K562 (cell line): Measurements from ENCODE around the gene RORC. TPM values are rescaled to one million over a fixed set of nuclear protein-coding genes. Genes with fewer than 3 reads are reported as not detected.
A peak's percentile ranks its signal among the peaks of the same experiment; 100 is the strongest.

Experiments
- ATAC-seq: fragments of 200-7000 bp; cut with Tn5 transposase; 3 replicates; pipeline ENCODE4 v1.9.1; 2020; ENCODE audit warnings: moderate library complexity
- BruUV-seq: library from RNA; stranded (reverse); fragments of 400-500 nt; replicated peaks from 2 replicates; lab custom pipeline; 2021; lab: Mats Ljungman, UMichigan
- CTCF ChIA-PET: fragments of 300-600 bp; formaldehyde crosslinking; extraction: SDS; loops from one replicate; lab custom pipeline; 2021; ENCODE audit warnings: low intra/inter-chr PET ratio; lab: Yijun Ruan, JAX
- POLR2A ChIA-PET: fragments of 300-600, 350-650 bp; sonication (Branson Sonifier 250); formaldehyde crosslinking; extraction: SDS; loops from one replicate; lab custom pipeline; 2021; ENCODE audit warnings: antibody characterized with exemption, inconsistent platforms; lab: Yijun Ruan, JAX
- DNase-seq, 4 experiments: peaks; one replicate each; pipeline versions ENCODE4 v3.0.0 to v3.0.0-alpha.2; 2011 to 2018; ENCODE audit warnings: low spot score in 3 of 4, mixed read lengths in 3 of 4; ENCODE audit errors: extremely low read depth in 1 of 4
- FAIRE-seq: peaks from 2 replicates; lab custom pipeline; 2011; peaks lifted over from hg19 to GRCh38; lab: Jason Lieb, UNC
- H2AFZ ChIP-seq: 2 replicates; pipeline ENCODE4 v1.6.0; 2011; ENCODE audit warnings: low read depth, low read length, control low read depth, inconsistent platforms
- H3K27ac ChIP-seq: fragments of 200-600 bp; 3 replicates; pipeline ENCODE4 v1.8.0; 2011; ENCODE audit warnings: low read depth, mild to moderate bottlenecking, control low read depth, inconsistent platforms, low read length, moderate library complexity, mixed read lengths; ENCODE audit errors: extremely low read depth
- H3K27me3 ChIP-seq, 2 experiments: fragments of 300-600 bp in 1 of 2; 2 replicates in 1 of 2; 3 replicates in 1 of 2; pipeline versions ENCODE4 v1.6.0 to v1.8.0; 2011; ENCODE audit warnings: inconsistent platforms in 2 of 2, low read length in 2 of 2, mild to moderate bottlenecking in 1 of 2, mixed read lengths in 1 of 2, moderate library complexity in 1 of 2; ENCODE audit not compliant: control insufficient read depth in 2 of 2, insufficient read depth in 2 of 2
- H3K36me3 ChIP-seq: fragments of 300-600 bp; 3 replicates; pipeline ENCODE4 v1.8.0; 2011; ENCODE audit warnings: mild to moderate bottlenecking, low read length, inconsistent platforms; ENCODE audit not compliant: control insufficient read depth, insufficient read depth
- H3K4me1 ChIP-seq, 2 experiments: fragments of 200-600 bp in 1 of 2; replicated peaks in 1 of 2; 2 replicates in 1 of 2; 3 replicates in 1 of 2; pipeline versions ENCODE4 v1.5.1 to v1.8.0; 2011; ENCODE audit warnings: inconsistent platforms in 2 of 2, low read length in 2 of 2, mild to moderate bottlenecking in 1 of 2, mixed read lengths in 1 of 2, moderate library complexity in 1 of 2; ENCODE audit not compliant: control insufficient read depth in 2 of 2, insufficient read depth in 2 of 2
- H3K4me2 ChIP-seq: 2 replicates; pipeline ENCODE4 v1.6.1; 2011; ENCODE audit warnings: low read length, control low read depth, inconsistent platforms, mixed read lengths; ENCODE audit not compliant: insufficient read depth
- H3K4me3 ChIP-seq: fragments of 200-600 bp; sonication (generic), shearing (Covaris generic); 2 replicates; pipeline ENCODE4 v1.5.1; 2016; ENCODE audit warnings: control low read depth, inconsistent platforms
- H3K79me2 ChIP-seq: fragments of 200-600 bp; 3 replicates; pipeline ENCODE4 v1.8.0; 2011; ENCODE audit warnings: low read length, inconsistent platforms; ENCODE audit not compliant: control insufficient read depth, insufficient read depth
- H3K9ac ChIP-seq, 2 experiments: 2 replicates each; pipeline versions ENCODE4 v1.6.0 to v1.6.1; 2011; ENCODE audit warnings: low read depth in 2 of 2, low read length in 2 of 2, control low read depth in 1 of 2, inconsistent platforms in 1 of 2, mild to moderate bottlenecking in 1 of 2, mixed read lengths in 1 of 2; ENCODE audit not compliant: insufficient read depth in 1 of 2
- H3K9me1 ChIP-seq: one replicate; pipeline ENCODE4 v1.6.0; 2011; ENCODE audit warnings: inconsistent platforms, mild to moderate bottlenecking, low read length, moderate library complexity; ENCODE audit not compliant: control insufficient read depth, insufficient read depth
- H3K9me3 ChIP-seq: replicated peaks from 2 replicates; pipeline ENCODE4 v1.5.1; 2011; ENCODE audit warnings: low read depth, low read length, inconsistent platforms; ENCODE audit not compliant: control insufficient read depth, insufficient read depth
- H4K20me1 ChIP-seq: replicated peaks from 2 replicates; pipeline ENCODE4 v1.6.1; 2011; ENCODE audit warnings: low read length, inconsistent platforms, mixed read lengths; ENCODE audit not compliant: control insufficient read depth, insufficient read depth
- BRD9 ChIP-seq: fragments of 450-650 bp; IDR thresholded peaks from 2 replicates; pipeline ENCODE4 v1.6.1; 2018; ENCODE audit warnings: low read depth; ENCODE audit not compliant: partially characterized antibody
- FOXK1 ChIP-seq: sonication (generic); formaldehyde crosslinking; IDR thresholded peaks from 2 replicates; pipeline ENCODE4 v1.8.0; 2022; ENCODE audit warnings: missing genetic modification reagents, mild to moderate bottlenecking, borderline replicate concordance
- NELFE ChIP-seq: IDR thresholded peaks from 2 replicates; pipeline ENCODE4 v1.6.1; 2011; ENCODE audit warnings: mild to moderate bottlenecking; ENCODE audit not compliant: insufficient read depth, insufficient read length
- POLR3G ChIP-seq: IDR thresholded peaks from 2 replicates; pipeline ENCODE4 v1.6.1; 2011; ENCODE audit not compliant: insufficient read length, insufficient replicate concordance; ENCODE audit errors: extremely low read depth
- RCOR1 ChIP-seq, 2 experiments: IDR thresholded peaks; 2 replicates each; pipeline ENCODE4 v1.6.1; 2012; ENCODE audit warnings: low read depth in 2 of 2, low read length in 2 of 2, borderline replicate concordance in 1 of 2, improper control_type of control experiment in 1 of 2
- ZNF431 ChIP-seq: sonication (generic); formaldehyde crosslinking; IDR thresholded peaks from 2 replicates; pipeline ENCODE4 v1.8.0; 2022; ENCODE audit warnings: mild to moderate bottlenecking, missing genetic modification reagents
- WGBS: fragments of 100-300 bp; shearing (Covaris generic); methylation state at CpG from one replicate; pipeline ENCODE4 v1.1.6; 2016; ENCODE audit warnings: low coverage, mixed read lengths; ENCODE audit not compliant: insufficient coverage; ENCODE audit errors: missing lambda C conversion rate; 5-methylcytosine and 5-hydroxymethylcytosine counted together
- in situ Hi-C: fragments of 300-500 bp; cut with MboI; formaldehyde crosslinking; loops from 4 replicates; pipeline ENCODE4 v1.15.0; 2018; ENCODE audit warnings: inconsistent platforms, mixed read lengths
- intact Hi-C: fragments of 100-400 bp; cut with micrococcal nuclease; formaldehyde crosslinking; loops from 2 replicates; pipeline ENCODE4 v1.14.2; 2022
- polyA plus RNA-seq, 8 experiments: library from polyadenylated mRNA; depleted of rRNA in 4 of 8; stranded (reverse) in 5 of 8; unstranded in 3 of 8; fragments of >200 nt; fragmentation: Nextera tagmentation in 2 of 8; fragmentation: Illumina TruSeq in 1 of 8; extraction: Ambion mirVana in 2 of 8; extraction: Trizol in 1 of 8; gene quantifications; 2 replicates each; pipeline versions ENCODE4 v1.2.1 to v1.2.3, GENCODE V29; 2011 to 2014; ENCODE audit warnings: inconsistent platforms in 1 of 8, missing spikeins in 1 of 8
- total RNA-seq, 7 experiments: library from RNA; depleted of rRNA in 6 of 7; stranded (reverse); fragments of >200 nt in 6 of 7; fragmentation: Illumina TruSeq in 2 of 7; extraction: Trizol in 2 of 7; gene quantifications; 2 replicates each; pipeline versions ENCODE4 v1.2.1 to v1.2.3, GENCODE V29; 2011 to 2021; ENCODE audit warnings: low replicate concordance in 1 of 7
- TF ChIP-seq, protein P1 (sequence below): fragments of 450-650 bp; IDR thresholded peaks from 2 replicates; pipeline ENCODE4 v1.6.1; 2016
- TF ChIP-seq, protein P2 (sequence below): sonication (generic); formaldehyde crosslinking; IDR thresholded peaks from 2 replicates; pipeline ENCODE4 v1.8.0; 2022; ENCODE audit warnings: mild to moderate bottlenecking, missing genetic modification reagents
- TF ChIP-seq, protein P3 (sequence below): fragments of 450-650 bp; formaldehyde crosslinking; IDR thresholded peaks from 2 replicates; pipeline ENCODE4 v1.4.0; 2020; ENCODE audit warnings: mild to moderate bottlenecking, moderate library complexity

Gene RORC
- total and polyA plus RNA-seq, 9 of the 15 experiments (the other 6 are each of a cell fraction or from before 2014, with no cell fraction given): not detected

DNA sequence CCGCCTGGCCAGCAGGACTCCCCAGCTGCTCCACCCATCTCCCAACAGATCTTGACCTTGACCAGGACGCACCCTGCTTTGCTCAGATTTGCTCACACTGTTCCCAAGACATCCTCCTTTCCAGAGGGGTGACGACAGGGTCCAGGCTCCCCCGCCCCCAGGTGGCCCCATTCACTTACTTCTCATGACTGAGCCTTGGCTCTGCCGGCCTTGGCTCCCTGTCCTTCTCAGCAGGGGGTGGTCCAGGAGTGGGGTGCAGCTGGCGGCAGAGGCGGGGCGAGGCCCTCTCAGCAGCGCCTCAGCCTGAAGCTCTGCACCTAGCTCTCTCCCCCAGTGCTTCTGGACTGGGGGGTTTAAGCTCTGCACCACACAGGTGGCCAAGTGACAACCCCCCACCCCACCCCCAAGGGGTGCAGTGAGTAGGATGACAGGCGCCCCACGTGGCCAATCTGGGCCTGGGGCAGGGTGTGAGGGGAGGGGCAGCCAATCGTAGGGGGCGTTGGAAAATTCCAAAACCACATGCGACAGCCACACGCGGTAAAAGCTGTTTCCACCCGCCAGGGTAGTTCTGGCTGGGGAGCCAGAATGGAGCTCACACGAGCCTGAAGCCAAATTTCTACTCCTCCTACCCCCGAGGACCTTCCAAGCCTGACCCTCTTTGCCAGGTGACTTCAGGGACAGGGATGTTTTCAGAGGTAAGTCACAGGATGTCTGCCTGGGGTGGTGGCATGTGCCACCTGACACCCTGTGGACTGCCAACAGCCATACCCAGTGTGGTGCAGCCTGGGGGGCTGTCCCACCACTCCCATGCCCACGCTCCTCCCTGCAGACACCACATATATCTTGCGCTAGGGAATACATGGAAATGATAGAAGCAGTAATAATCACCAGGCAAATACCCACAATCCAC lies 5.6 kb downstream of the RORC start (continued):
- TF ChIP-seq, protein P1, sequence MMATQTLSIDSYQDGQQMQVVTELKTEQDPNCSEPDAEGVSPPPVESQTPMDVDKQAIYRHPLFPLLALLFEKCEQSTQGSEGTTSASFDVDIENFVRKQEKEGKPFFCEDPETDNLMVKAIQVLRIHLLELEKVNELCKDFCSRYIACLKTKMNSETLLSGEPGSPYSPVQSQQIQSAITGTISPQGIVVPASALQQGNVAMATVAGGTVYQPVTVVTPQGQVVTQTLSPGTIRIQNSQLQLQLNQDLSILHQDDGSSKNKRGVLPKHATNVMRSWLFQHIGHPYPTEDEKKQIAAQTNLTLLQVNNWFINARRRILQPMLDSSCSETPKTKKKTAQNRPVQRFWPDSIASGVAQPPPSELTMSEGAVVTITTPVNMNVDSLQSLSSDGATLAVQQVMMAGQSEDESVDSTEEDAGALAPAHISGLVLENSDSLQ: peak; percentile 87
- TF ChIP-seq, all 486 proteins: peak for 4

DNA sequence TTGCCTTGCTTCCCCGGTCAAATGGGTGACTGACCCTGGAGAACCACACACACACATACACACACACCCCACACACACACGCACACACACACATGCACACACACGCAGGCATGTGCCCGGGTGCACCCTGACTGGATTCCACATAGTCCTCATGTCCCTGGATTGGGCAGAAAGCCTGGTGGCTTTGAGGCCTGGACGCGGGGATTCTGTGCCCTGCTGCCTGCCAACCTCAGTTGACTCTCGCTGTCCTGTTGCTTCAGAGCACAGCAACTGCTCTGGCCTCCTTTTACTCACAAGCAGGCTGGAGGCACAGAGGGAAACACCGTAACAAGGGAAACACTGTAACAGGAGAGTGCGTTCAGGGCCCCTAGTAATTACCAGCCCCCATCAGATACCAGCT lies 6.4 kb downstream of the RORC start:
- no peaks in the 10 kb centered on the region for H3K9me1 ChIP-seq
- H3K79me2 ChIP-seq: no peaks in the 10 kb centered on the region
- no peaks in the 10 kb centered on the region for H3K9me3 ChIP-seq
- no peak for ATAC-seq
- H3K27me3 ChIP-seq: peaks cover 23 to 51% of the 10 kb centered on the region in 2 experiments; a peak in 4 of 5 replicates
- no peak for DNase-seq
- H3K36me3 ChIP-seq: no peaks in the 10 kb centered on the region
- TF ChIP-seq NELFE (no peak), POLR3G (no peak), ZNF431 (CRISPR knock-in tag) (no peak), FOXK1 (CRISPR knock-in tag) (no peak), RCOR1 (IDR thresholded peaks at IDR 0.05; ENCODE audit: borderline replicate concordance in 1 of 2, low read depth in 2 of 2, low read length in 2 of 2) (no peak), BRD9 (no peak)
- TF ChIP-seq, protein P2, sequence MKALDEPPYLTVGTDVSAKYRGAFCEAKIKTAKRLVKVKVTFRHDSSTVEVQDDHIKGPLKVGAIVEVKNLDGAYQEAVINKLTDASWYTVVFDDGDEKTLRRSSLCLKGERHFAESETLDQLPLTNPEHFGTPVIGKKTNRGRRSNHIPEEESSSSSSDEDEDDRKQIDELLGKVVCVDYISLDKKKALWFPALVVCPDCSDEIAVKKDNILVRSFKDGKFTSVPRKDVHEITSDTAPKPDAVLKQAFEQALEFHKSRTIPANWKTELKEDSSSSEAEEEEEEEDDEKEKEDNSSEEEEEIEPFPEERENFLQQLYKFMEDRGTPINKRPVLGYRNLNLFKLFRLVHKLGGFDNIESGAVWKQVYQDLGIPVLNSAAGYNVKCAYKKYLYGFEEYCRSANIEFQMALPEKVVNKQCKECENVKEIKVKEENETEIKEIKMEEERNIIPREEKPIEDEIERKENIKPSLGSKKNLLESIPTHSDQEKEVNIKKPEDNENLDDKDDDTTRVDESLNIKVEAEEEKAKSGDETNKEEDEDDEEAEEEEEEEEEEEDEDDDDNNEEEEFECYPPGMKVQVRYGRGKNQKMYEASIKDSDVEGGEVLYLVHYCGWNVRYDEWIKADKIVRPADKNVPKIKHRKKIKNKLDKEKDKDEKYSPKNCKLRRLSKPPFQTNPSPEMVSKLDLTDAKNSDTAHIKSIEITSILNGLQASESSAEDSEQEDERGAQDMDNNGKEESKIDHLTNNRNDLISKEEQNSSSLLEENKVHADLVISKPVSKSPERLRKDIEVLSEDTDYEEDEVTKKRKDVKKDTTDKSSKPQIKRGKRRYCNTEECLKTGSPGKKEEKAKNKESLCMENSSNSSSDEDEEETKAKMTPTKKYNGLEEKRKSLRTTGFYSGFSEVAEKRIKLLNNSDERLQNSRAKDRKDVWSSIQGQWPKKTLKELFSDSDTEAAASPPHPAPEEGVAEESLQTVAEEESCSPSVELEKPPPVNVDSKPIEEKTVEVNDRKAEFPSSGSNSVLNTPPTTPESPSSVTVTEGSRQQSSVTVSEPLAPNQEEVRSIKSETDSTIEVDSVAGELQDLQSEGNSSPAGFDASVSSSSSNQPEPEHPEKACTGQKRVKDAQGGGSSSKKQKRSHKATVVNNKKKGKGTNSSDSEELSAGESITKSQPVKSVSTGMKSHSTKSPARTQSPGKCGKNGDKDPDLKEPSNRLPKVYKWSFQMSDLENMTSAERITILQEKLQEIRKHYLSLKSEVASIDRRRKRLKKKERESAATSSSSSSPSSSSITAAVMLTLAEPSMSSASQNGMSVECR (CRISPR knock-in tag): no peak
- TF ChIP-seq, protein P3, sequence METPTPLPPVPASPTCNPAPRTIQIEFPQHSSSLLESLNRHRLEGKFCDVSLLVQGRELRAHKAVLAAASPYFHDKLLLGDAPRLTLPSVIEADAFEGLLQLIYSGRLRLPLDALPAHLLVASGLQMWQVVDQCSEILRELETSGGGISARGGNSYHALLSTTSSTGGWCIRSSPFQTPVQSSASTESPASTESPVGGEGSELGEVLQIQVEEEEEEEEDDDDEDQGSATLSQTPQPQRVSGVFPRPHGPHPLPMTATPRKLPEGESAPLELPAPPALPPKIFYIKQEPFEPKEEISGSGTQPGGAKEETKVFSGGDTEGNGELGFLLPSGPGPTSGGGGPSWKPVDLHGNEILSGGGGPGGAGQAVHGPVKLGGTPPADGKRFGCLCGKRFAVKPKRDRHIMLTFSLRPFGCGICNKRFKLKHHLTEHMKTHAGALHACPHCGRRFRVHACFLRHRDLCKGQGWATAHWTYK (CRISPR knock-in tag): no peak
- no peak overlapping the region for H3K4me2 ChIP-seq
- POLR2A ChIA-PET: interaction anchor here (0.6 to 1.1 kb wide), 2 partner anchors 23 to 107 kb away, joined by 3 read pairs; no protein-coding TSS in a partner anchor
- no peak for FAIRE-seq
- BruUV-seq: no TSS peak
- H3K9ac ChIP-seq: no peak overlapping the region
- H4K20me1 ChIP-seq: no peaks in the 10 kb centered on the region; the same call in 1 of the 2 replicates
- no peak overlapping the region for H3K4me3 ChIP-seq
- peaks cover 3 to 16% of the 10 kb centered on the region in 2 experiments for H3K4me1 ChIP-seq
- WGBS: 34% methylated on average over 9 of the region's 9 CpGs
- intact Hi-C loops: no loop called here
- in situ Hi-C loops: no loop called here
- CTCF ChIA-PET: no interaction called here
- H3K27ac ChIP-seq: no peak overlapping the region
- no peak overlapping the region for H2AFZ ChIP-seq
